HG02763 (cell line): Measurements from ENCODE around the gene TBC1D1.

Source experiments
- ATAC-seq: cut with Tn5 transposase; IDR thresholded peaks from one replicate; pipeline ENCODE4 v1.9.1; 2021; ENCODE audit warnings: mild to moderate bottlenecking, moderate library complexity; ENCODE audit not compliant: unreplicated experiment

The TBC1D1 gene

GRCh38 chr4:38072578-38072977 is 181.7 kb downstream of the TBC1D1 start:
- ATAC-seq: no peak

GRCh38 chr4:38073596-38074234 is 182.8 kb downstream of the TBC1D1 start:
- ATAC-seq: no peak

- ATAC-seq: no peak
Observed at GRCh38 chr4:38075370-38076152, 184.7 kb downstream of the TBC1D1 start.

GRCh38 chr4:38076153-38076669 is 185.3 kb downstream of the TBC1D1 start:
- no peak for ATAC-seq

GRCh38 chr4:38077791-38078489 is 187.1 kb downstream of the TBC1D1 start:
- no peak for ATAC-seq

GRCh38 chr4:38078590-38079421 is 187.9 kb downstream of the TBC1D1 start:
- no peak for ATAC-seq

GRCh38 chr4:38080061-38080974 is 189.4 kb downstream of the TBC1D1 start:
- ATAC-seq: no peak

- no peak for ATAC-seq
Observed at GRCh38 chr4:38082021-38082420, 191.1 kb downstream of the TBC1D1 start.

- ATAC-seq: no peak
Observed at GRCh38 chr4:38082424-38083385, 191.8 kb downstream of the TBC1D1 start.

- no peak for ATAC-seq
Observed at GRCh38 chr4:38084877-38085711, 194.2 kb downstream of the TBC1D1 start.

- no peak for ATAC-seq
Observed at GRCh38 chr4:38085751-38086150, 194.9 kb downstream of the TBC1D1 start.

- no peak for ATAC-seq
Observed at GRCh38 chr4:38086151-38086848, 195.4 kb downstream of the TBC1D1 start.

- no peak for ATAC-seq
Observed at GRCh38 chr4:38086849-38087226, 196.0 kb downstream of the TBC1D1 start.

GRCh38 chr4:38088321-38088720 is 197.4 kb downstream of the TBC1D1 start:
- ATAC-seq: no peak

GRCh38 chr4:38089961-38090360 is 199.1 kb downstream of the TBC1D1 start:
- ATAC-seq: no peak

GRCh38 chr4:38090455-38091246 is 199.8 kb downstream of the TBC1D1 start:
- ATAC-seq: no peak
